Measurements from ENCODE around the gene IPO13.

DNA sequence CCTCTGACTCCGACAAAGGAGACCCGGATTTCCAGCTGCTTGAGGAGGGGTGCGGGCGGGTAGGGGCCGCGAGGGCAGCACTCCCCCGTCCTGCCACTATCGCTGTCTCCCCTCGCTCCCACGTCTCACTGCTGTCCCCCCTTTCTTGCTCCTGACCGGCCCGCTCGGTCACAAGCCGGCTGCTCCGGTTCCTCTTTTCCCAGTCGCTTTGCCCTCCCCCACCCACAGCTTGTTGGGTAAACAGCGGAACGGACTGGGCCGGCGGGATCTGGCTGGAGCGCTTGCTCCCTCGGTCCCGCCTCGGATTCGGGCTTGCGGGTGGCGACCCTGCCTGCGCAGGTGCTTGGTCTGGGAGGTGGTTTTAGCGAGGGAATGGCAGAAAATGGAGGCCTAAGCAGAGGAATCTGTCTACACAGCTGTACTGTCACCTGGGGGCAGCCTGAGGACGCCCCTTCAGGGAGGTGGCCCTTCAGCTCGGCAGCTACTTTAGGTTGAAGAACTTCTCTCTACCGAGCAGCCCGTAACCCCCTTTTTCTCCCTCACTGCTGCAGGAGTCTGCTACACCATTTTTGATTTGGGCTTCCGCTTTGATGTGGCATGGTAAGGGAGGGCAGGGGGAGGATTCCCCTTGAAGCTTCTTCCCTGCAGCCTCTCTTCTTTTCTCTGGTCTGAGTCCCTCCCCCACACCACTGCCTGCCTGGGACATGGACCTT, 28.7 kb downstream of the IPO13 start:
- TF ChIP-seq, protein P1, sequence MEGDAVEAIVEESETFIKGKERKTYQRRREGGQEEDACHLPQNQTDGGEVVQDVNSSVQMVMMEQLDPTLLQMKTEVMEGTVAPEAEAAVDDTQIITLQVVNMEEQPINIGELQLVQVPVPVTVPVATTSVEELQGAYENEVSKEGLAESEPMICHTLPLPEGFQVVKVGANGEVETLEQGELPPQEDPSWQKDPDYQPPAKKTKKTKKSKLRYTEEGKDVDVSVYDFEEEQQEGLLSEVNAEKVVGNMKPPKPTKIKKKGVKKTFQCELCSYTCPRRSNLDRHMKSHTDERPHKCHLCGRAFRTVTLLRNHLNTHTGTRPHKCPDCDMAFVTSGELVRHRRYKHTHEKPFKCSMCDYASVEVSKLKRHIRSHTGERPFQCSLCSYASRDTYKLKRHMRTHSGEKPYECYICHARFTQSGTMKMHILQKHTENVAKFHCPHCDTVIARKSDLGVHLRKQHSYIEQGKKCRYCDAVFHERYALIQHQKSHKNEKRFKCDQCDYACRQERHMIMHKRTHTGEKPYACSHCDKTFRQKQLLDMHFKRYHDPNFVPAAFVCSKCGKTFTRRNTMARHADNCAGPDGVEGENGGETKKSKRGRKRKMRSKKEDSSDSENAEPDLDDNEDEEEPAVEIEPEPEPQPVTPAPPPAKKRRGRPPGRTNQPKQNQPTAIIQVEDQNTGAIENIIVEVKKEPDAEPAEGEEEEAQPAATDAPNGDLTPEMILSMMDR (conservative IDR thresholded peaks at IDR 0.05), result no peak
- TF ChIP-seq EZH2 (IDR thresholded peaks at IDR 0.05; ENCODE audit: low read depth), result no peak
